Measurements from ENCODE around the gene PTPRB.

The PTPRB gene

DNA sequence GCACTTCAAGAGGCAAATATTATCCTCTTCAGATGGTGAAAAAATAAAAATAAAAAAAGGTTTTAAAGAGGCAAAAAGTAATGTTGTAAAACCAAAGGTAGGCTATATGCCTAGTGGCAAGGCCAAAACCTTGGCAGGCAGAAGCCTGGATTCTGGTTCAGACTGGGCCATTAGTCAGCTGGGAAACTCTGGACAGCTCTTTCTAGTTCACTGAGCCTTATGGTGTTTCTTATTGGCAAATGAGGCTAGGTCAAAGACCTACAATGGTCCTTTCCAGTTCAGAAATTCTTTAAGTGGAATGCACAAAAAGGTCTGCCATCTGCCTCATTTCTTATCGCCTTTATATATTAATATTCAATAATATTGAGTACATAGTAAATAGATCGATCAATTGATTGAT lies 44.6 kb downstream of the PTPRB start:
- DNase-seq (ENCODE audit: low spot score), result no peak

DNA sequence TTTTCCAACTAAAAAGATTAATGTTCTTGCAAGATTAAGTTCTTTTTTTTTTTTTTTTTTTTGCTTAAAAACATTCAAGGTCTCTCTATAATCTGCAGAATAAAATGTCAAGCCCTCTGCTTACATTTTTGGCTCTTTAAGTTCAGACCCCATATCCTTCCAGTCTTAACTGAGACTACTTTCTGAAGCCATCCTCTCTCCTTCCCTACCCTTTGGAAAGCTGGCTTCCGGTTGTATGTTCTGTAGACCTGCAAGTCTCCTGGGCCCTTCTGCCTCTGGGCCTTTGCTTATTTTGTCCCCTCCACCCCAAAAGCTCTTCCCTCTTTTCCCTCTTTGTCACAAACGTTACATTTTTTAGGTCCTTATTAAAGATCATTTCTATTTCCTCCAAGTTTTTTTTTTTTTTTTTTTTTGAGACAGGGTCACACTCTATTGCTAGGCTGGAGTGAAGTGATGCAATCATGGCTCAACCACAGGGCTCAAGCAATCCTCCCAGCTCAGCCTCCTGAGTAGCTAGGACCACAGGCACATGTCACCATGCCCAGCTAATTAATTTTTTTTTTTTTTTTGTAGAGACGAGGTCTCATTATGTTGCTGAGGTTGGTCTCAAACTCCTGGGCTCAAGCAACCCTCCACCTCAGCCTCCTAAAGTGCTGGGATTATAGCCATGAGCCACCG lies 46.5 kb downstream of the PTPRB start:
- no peak for DNase-seq (ENCODE audit: low spot score)

GRCh38 chr12:70590051-70590450 lies 47.2 kb downstream of the PTPRB start:
- peak; percentile 82 for DNase-seq (ENCODE audit: low spot score)

DNA sequence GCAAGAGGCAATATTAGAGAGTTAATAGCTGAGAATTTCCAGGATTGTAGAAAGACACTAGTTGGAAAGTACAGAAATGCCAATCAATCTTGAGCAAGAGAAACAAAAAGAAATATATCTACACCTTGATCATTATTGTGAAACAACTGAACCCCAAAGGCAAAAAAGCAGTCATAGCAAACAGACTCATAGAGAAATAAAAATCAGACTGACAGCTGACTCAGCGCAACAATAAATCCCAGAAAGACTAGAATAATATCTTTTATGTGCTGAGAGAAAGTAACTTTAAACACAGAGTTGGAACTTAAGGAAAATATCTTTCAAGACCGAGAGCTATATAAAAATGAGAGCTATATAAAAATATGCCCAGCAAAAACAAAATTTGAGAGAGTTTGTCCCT lies 52.9 kb downstream of the PTPRB start:
- no peak for DNase-seq (ENCODE audit: low spot score)

DNA sequence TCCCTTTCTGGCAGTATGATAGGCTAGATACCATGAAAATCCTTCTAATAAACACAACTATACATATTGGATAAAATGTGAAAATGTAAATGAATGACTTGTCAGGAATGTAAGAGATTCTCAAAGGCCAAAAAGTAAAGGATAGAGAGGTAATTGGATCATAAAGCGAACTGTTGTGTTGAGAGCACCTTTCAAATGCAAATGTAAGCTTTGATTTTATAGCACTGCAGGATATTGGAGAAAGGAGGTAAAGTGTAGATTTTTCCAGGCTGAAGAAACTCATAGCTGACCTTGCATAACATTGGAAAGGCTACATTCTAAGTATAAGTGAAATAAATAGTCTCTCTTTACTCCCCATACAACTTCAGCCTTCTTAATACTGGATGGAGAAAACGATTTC lies 54.0 kb downstream of the PTPRB start:
- DNase-seq (ENCODE audit: low spot score), result no peak

DNA sequence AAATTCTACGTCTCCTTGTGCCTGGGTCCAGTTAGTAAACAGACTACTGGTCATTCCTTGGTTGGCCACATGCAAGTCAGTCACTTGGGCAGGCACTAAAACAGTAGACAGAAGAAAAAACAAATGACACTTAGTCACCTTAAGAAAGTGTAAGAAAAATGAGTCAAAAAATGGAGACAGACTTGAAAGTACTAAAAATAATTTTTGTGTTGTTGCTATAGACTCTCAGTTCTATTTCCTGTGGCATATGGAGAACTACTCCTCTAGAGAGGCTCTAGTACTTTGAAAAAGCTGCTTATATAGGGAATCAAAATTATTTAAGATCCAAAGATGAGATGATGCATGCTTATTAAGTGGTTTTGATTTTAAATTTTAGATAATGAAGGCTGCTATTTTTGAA lies 56.0 kb downstream of the PTPRB start:
- no peak for DNase-seq (ENCODE audit: low spot score)

GRCh38 chr12:70577283-70577634 lies 60.0 kb downstream of the PTPRB start:
- DNase-seq (ENCODE audit: low spot score), result no peak

DNA sequence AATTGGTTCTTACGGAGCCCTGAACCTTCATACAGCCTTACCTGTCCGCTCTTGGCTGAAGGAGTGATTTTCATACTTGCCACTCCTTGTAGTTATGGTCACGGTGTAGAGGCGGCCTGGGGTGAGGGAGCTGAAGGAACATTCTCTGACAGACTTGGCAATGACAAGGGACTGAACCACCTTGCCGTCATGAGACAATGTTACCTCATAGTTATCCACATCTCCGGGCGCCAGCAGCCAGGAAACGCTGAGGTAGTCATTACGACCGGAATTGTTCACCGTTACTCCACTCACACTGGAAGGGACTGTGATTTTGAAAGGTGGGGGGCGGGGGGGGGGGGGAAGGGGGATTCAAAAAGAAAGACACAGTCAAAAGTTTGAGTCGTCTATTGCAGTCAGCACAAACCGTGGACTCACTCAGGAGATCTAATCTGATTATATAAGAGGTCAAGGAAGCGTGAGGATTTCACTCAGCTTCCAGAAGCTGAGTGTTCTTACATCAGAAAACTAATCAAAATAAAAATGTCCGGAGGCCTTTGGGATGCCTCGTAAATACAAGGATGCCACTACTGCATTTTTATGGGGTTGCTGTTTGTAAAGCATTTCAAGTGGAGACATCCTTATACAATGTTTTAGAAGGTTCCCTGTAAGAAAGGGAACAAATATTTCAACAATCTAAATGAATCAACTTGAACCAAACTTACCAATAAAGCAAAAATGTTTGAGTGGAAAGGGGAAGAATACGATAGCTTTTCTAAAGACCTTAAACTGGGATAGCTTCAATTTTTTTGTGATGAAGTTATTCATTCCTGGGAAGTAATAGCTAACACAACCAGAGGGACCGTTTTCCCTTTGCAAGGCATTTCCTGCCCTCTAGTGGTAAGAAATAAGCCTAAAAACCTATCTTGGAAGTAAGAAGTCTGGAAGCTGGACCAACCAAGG lies 60.6 kb downstream of the PTPRB start:
- DNase-seq (ENCODE audit: low spot score), result peak; percentile 77

DNA sequence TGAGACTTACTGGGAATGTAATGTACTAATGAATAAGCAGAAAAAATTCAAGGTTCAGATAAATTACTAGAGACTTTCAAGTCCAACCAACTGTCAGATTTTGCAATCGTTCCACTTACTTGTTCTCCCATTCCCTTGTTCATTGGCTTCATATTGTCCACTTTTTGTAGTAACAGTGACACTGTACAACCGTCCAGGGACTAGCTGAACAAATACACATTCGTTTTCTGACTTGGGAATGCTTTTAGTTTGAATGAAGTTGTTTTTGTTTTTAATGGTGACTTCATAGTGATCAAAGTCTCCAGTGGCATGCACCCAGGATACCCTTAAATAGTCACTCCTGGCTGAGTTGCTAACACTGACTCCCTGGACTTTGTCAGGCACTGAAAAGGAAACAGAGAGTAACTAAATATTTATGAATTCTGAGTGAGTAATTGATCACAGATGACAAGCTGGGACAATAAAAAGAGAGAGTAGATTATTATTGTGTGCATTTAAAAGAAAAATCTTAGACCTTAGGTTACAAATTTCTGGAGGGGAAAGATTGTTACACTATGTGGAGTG lies 65.4 kb downstream of the PTPRB start:
- peak; percentile 21 for DNase-seq (ENCODE audit: low spot score)

GRCh38 chr12:70571029-70571428 lies 66.2 kb downstream of the PTPRB start:
- no peak for DNase-seq (ENCODE audit: low spot score)

- no peak for DNase-seq (ENCODE audit: low spot score)
Observed at GRCh38 chr12:70561550-70561949, 75.7 kb downstream of the PTPRB start.

GRCh38 chr12:70560671-70561070 lies 76.6 kb downstream of the PTPRB start:
- DNase-seq (ENCODE audit: low spot score), result no peak

DNA sequence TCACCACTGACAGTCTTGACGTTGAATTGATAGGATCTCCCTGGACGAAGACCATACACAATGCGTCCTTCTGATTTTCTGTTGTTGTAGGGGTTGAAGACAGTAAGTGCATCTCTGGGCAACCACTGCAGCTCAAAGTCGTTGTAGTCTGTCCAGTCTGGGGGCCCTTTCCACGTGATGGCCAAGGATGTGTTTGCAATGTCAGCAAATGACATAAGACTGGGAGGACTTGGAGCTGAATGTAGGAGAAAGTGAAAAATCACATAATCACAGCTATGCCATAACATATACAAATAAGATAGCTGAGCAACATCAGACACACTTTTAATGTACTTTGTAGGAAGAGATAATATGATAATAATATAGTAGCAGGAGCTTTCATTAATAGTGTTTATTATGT lies 77.8 kb downstream of the PTPRB start:
- DNase-seq (ENCODE audit: low spot score), result no peak

- no peak for DNase-seq (ENCODE audit: low spot score)
Observed at GRCh38 chr12:70557583-70558191, 79.5 kb downstream of the PTPRB start.

GRCh38 chr12:70556179-70556869 lies 80.9 kb downstream of the PTPRB start:
- DNase-seq (ENCODE audit: low spot score), result no peak

DNA sequence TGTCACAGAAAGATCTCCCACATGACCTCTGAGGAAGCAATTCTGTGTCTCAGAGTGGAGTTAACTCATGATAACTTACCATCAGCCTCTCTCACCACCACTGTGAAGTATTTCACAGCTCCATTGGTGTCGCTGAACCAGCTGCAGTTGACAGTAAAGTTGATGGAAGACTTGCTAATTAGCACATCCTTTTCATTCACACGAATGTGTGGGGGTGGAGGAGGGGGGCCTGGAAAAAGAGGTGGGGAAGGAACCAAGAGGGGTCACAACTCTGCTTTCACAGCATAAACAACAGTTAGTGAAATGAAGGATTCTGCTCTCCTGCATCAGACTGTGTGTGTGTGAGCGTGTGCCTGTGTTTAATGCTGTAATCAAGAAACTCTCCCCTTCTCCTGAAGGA lies 82.1 kb downstream of the PTPRB start:
- DNase-seq (ENCODE audit: low spot score), result no peak

- DNase-seq (ENCODE audit: low spot score), result no peak
Observed at GRCh38 chr12:70553391-70553859, 83.8 kb downstream of the PTPRB start.

- no peak for DNase-seq (ENCODE audit: low spot score)
Observed at GRCh38 chr12:70551731-70552130, 85.5 kb downstream of the PTPRB start.

DNA sequence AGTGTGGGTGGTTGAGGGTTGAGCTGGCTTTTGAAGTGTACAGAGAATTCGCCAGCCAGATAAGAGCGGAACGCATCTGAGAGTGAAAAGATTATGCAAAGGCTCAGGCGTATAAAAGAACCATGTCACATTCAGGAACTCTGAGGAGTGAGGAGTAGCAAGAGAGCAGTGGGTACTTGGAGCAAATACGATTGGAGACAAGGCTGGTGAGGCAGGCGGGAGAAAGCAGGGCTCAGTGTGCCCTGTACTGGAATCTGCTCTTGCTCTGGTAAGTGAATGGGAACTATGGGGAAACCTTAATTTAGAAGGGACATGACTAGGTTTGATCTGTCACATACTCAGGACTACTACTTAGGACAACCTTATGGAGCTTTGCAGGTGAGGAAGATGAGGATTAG lies 87.0 kb downstream of the PTPRB start:
- no peak for DNase-seq (ENCODE audit: low spot score)

- no peak for DNase-seq (ENCODE audit: low spot score)
Observed at GRCh38 chr12:70549340-70550179, 87.7 kb downstream of the PTPRB start.

DNA sequence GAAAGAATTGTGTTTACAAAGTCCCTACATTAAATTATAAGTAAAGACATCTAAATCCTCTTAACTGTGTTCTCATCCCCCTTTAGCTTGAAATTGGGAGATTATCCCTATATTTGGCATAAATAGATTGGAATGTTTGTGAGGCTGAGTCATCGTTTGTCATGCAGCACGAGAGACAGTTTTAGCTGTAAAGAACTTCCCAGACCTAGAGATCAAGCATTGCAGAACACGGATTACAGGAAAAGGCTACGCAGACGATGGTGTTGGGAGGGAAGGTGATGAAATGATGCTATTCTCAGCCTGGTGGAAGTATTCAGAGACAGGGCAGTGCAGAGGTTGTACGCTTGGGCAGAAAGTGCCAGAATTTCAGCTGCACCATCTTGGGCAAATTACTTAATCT lies 93.8 kb downstream of the PTPRB start:
- DNase-seq (ENCODE audit: low spot score), result peak; percentile 86
